Peyer's patch (tissue), 4 donors: ENCODE measurements around the gene SKIDA1. TPM values are rescaled to one million over a fixed set of nuclear protein-coding genes. Genes with fewer than 3 reads are reported as not detected.

Experiments used
- DNase-seq, 3 donors: peaks; one replicate each; pipeline ENCODE4 v3.0.0-alpha.2; 2017 to 2019
- H3K27ac ChIP-seq, 4 donors: fragments of 200-600 bp; sonication (generic); one replicate each; pipeline ENCODE4 v1.5.1; 2016 to 2019
- H3K27me3 ChIP-seq, 2 donors: fragments of 200-600 bp; sonication (generic); one replicate each; pipeline ENCODE4 v1.5.1; 2019
- H3K36me3 ChIP-seq, 3 donors: fragments of 200-600 bp; sonication (generic); one replicate each; pipeline ENCODE4 v1.5.1; 2016 to 2019
- H3K4me1 ChIP-seq, 4 donors: fragments of 200-600 bp; sonication (generic); one replicate each; pipeline ENCODE4 v1.5.1; 2016 to 2019
- H3K4me3 ChIP-seq, 4 donors: fragments of 200-600 bp; sonication (generic); 1 replicate in 3 of 4; 2 replicates in 1 of 4; pipeline ENCODE4 v1.5.1; 2016 to 2019; ENCODE audit warnings: mild to moderate bottlenecking in 1 of 4
- H3K9me3 ChIP-seq, 4 donors: fragments of 200-600 bp; sonication (generic); one replicate each; pipeline ENCODE4 v1.5.1; 2016 to 2019; ENCODE audit warnings: mild to moderate bottlenecking in 1 of 4
- CTCF ChIP-seq, 6 experiments: fragments of 450-650 bp in 4 of 6; fragments of 200-600 bp in 2 of 6; sonication (generic) in 1 of 6; IDR thresholded peaks; one replicate each; pipeline ENCODE4 v1.5.1; 2017 to 2019; ENCODE audit warnings: antibody characterized with exemption in 6 of 6, mild to moderate bottlenecking in 3 of 6, moderate library complexity in 1 of 6
- POLR2A ChIP-seq, 2 donors: fragments of 450-650 bp; IDR thresholded peaks; one replicate each; pipeline ENCODE4 v1.5.1; 2017; ENCODE audit warnings: antibody characterized with exemption in 2 of 2, mild to moderate bottlenecking in 2 of 2, moderate library complexity in 2 of 2
- total RNA-seq, 4 donors: library from RNA; depleted of rRNA; stranded (reverse); fragments of >200 nt; gene quantifications; one replicate each; pipeline ENCODE4 v1.1.0, GENCODE V29; 2016

The SKIDA1 gene
- total RNA-seq, 4 donors from 2014 or later = 0.27 TPM; not detected in 3

- Histone ChIP-seq H3K9me3 (no peaks in the 10 kb centered on the region), H3K4me3 (no peak overlapping the region), H3K36me3 (no peaks in the 10 kb centered on the region), H3K27ac (no peak overlapping the region), H3K4me1 (peaks cover 0 to 17% (median 13%) of the 10 kb centered on the region in 4 donors), H3K27me3 (peaks cover 0 to 7% of the 10 kb centered on the region in 2 donors)
- no peak for DNase-seq
- TF ChIP-seq POLR2A (IDR thresholded peaks at IDR 0.05) (no peak), CTCF (IDR thresholded peaks at IDR 0.05) (no peak)
Measured at GRCh38 chr10:21490711-21491105, 34.8 kb downstream of the SKIDA1 start.

GRCh38 chr10:21490028-21490710 is 35.3 kb downstream of the SKIDA1 start:
- TF ChIP-seq POLR2A (IDR thresholded peaks at IDR 0.05) (no peak), CTCF (IDR thresholded peaks at IDR 0.05) (no peak)
- no peak overlapping the region for H3K27ac ChIP-seq

GRCh38 chr10:21488957-21489446 is 36.5 kb downstream of the SKIDA1 start:
- Histone ChIP-seq H3K27ac (no peak overlapping the region), H3K4me1 (peaks cover 0 to 1% (median 1%) of the 10 kb centered on the region in 4 donors), H3K36me3 (no peaks in the 10 kb centered on the region), H3K27me3 (no peaks in the 10 kb centered on the region), H3K4me3 (no peak overlapping the region), H3K9me3 (no peaks in the 10 kb centered on the region)
- no peak for DNase-seq
- no peak for TF ChIP-seq CTCF (IDR thresholded peaks at IDR 0.05)

More at GRCh38 chr10:21490028-21490710, 35.3 kb downstream of the SKIDA1 start:
- Histone ChIP-seq H3K36me3 (no peaks in the 10 kb centered on the region), H3K4me3 (no peak overlapping the region), H3K9me3 (no peaks in the 10 kb centered on the region), H3K27me3 (peaks cover 0 to 6% of the 10 kb centered on the region in 2 donors), H3K4me1 (peaks cover 0 to 13% (median 11%) of the 10 kb centered on the region in 4 donors)
- no peak for DNase-seq

- H3K36me3 ChIP-seq = no peaks in the 10 kb centered on the region
- TF ChIP-seq CTCF (IDR thresholded peaks at IDR 0.05) (no peak), POLR2A (IDR thresholded peaks at IDR 0.05) (no peak)
- DNase-seq = no peak
Measured at GRCh38 chr10:21488246-21488956, 37.1 kb downstream of the SKIDA1 start.

GRCh38 chr10:21487416-21488180 is 37.9 kb downstream of the SKIDA1 start:
- Histone ChIP-seq H3K27ac (no peak overlapping the region), H3K36me3 (no peaks in the 10 kb centered on the region), H3K27me3 (no peaks in the 10 kb centered on the region), H3K9me3 (no peaks in the 10 kb centered on the region), H3K4me1 (no peaks in the 10 kb centered on the region), H3K4me3 (no peak overlapping the region)
- TF ChIP-seq POLR2A (IDR thresholded peaks at IDR 0.05) (no peak), CTCF (IDR thresholded peaks at IDR 0.05) (no peak)
- no peak for DNase-seq

More at GRCh38 chr10:21488246-21488956, 37.1 kb downstream of the SKIDA1 start:
- H3K27ac ChIP-seq = no peak overlapping the region
- no peaks in the 10 kb centered on the region for H3K9me3 ChIP-seq
- no peak overlapping the region for H3K4me3 ChIP-seq
- H3K4me1 ChIP-seq = no peaks in the 10 kb centered on the region
- no peaks in the 10 kb centered on the region for H3K27me3 ChIP-seq
